Activated CD8-positive, alpha-beta memory T cell treated with anti-CD3 and anti-CD28 coated beads, Interleukin-2, amount 50 U/mL, for 48 hours (primary cell): ENCODE data around the gene SLX9.
"Not testable (repeated sequence)": the region's sequence is repeated elsewhere in the genome, so short reads cannot be mapped to it uniquely, and the experiment has no call there.

Source experiments
- DNase-seq: peaks from one replicate; pipeline ENCODE4 v3.0.0-alpha.2; 2020

SLX9 gene

GRCh38 chr21:44918107-44918470 is 21.7 kb upstream of the SLX9 start:
- no peak for DNase-seq

DNA sequence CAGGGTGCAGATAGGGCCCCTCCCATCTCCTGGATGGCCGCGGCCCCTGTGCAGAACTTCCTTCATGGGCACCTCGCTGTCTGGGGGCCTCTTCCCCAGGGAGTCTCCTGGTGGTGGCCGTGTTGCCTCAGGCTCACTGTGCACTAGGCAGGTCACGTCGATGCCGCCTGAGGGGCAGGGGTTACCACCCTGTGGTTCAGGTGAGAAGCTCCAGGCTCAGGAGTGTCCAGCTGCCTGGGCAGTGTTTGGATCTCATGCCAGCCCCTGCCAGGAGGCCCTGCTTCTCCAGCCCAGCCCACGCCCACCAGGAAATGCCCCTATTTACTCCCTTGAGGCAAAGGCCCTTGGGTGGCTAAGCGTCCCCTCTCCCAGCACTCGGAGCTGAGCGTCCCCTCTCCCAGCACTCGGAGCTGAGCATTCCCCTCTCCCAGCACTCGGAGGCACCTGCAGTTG is 21.2 kb upstream of the SLX9 start:
- DNase-seq = no peak

DNA sequence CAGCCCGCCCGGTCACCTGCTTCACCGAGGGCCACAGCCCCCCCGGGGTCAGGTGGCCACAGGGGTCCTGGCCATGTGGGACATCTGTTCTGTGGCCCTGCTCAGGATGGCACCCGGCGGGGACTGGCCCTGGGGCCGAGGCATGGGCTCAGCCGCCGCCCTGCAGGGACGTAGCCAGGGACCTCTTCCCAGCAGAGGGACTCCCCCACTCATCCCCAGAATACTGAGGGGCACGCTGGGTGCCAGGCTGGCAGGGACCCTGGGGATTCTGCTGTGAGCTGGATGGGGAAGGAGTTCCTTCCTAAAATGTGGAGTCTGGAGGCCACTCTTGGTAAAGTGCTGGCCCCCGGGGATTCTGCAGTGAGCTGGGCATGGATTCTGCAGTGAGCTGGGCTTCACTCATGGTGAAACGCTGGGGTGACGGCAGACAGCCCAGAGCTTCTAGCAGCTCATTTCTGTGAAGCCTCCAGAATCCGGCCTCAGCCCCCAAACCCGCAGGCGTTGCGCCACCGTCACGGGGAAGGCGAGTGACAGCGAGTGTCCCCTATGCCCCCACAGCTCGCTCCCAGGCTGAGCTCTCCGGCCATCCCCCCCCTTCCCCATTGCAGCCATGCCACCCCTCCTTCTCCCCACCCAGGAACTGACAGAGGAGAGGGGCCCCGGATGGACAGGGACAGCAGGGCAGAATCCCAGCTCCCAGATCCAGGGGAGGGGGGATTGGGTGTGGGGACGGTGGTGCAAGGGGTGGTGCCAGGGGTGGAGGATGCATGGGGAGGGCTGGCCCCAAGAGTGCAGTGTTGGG is 20.5 kb upstream of the SLX9 start:
- DNase-seq = peak; percentile 70

- DNase-seq = no peak
These were observed 19.7 kb upstream of the SLX9 start for GRCh38 chr21:44919913-44920693.

GRCh38 chr21:44920694-44921604 is 18.9 kb upstream of the SLX9 start, which contains the start of gene ITGB2:
TSS of gene ITGB2 (minus strand) at chr21:44920899. CDS start at chr21:44910782, 10,117 bp downstream.
- peak; percentile 83 for DNase-seq

DNA sequence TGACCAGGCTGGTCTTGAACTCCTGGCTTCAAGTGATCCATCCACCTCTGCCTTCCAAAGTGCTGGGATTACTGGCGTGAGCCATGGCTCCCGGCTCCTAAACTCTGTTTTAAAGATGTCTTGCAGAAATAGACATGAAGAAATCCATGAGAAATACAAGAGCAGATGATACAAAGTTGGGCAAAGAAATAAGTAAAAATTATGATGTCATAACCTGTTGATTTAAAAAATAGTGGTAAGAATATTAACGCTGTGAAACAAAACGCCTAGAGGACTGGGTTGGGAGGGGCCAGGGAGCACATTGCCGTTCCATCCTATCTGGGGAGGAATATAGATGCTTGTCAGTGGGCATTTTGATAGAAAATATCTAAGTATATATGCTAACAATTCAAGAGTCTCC is 17.9 kb upstream of the SLX9 start:
- no peak for DNase-seq

DNA sequence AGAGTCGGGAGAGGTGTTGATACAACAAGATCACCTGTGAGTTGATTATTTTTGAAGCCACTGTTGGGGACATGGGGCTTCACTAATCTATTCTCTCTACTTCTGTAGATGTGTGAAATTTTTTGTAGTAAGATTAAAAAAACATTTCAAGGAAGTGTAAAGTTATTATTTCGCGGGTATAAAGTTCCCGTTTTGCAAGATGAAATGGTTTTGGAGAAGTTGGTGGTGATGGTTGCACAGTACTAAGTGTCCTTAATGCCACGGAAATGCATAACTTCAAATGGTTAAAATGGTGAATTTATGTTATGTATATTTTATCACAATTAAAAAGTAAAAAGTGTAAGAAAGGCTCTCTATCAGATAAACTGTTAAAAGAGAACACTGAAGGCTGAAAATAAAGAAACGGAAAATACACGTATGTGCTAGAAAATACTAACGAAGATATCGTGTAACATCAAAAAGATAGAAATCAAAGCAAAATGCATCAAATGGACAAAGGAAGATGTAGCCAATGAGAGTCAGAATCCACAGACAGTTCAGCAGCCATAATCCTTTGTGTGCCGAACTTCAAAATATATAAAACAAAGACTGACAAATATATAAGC is 16.2 kb upstream of the SLX9 start:
- no peak for DNase-seq

DNA sequence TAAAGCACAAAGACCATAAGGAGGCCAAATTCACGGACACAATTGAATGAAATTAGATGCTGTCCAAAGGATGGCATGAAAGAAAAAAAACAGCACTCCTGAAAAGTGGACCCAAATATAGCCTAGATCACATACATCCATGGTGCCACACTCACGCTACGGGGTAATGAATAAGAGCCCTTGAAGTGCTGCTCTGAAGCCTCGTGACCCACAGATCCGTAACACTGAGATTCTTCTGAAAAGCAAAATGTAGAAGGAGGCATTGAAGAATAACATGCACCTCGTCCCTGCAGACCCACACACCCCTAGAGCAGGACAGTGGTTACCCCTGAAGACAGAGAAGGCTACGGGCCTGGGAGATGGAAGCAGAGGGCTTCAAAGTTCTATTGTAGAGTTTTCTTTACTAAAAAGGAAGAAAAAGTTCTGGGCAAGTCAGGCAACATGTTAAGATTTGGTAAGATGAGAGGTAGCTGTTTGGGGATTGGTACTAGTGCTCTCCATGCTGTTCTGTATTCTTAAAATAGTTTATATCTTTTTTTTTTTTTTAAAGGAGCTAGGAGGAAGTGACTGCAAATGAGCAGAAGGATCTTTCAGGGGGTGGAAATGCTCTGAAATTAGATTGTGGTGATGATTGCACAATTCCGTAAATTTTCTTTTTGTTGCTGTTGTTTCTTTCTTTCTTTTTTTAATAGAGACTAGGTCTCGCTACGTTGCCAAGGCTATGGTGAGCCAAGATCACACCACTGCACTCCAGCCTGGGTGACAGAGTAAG is 15.0 kb upstream of the SLX9 start:
- DNase-seq = no peak

DNA sequence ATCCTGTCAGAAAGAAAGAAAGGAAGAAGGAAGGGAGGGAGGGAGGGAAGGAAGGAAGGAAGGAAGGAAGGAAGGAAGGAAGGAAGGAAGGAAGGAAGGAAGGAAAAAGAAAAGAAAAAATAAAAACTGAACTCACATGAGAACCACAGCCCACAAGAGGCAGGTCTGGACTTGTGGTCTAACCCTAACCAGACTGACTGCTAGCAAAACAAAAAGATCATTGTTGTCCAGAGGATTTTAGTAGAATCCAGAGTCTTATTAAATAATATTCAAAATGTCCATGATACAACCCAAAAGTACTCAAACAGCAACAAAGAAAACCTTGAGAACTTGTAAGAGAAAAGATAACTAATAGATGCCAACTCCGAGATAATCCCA is 14.5 kb upstream of the SLX9 start:
- no peak for DNase-seq

DNA sequence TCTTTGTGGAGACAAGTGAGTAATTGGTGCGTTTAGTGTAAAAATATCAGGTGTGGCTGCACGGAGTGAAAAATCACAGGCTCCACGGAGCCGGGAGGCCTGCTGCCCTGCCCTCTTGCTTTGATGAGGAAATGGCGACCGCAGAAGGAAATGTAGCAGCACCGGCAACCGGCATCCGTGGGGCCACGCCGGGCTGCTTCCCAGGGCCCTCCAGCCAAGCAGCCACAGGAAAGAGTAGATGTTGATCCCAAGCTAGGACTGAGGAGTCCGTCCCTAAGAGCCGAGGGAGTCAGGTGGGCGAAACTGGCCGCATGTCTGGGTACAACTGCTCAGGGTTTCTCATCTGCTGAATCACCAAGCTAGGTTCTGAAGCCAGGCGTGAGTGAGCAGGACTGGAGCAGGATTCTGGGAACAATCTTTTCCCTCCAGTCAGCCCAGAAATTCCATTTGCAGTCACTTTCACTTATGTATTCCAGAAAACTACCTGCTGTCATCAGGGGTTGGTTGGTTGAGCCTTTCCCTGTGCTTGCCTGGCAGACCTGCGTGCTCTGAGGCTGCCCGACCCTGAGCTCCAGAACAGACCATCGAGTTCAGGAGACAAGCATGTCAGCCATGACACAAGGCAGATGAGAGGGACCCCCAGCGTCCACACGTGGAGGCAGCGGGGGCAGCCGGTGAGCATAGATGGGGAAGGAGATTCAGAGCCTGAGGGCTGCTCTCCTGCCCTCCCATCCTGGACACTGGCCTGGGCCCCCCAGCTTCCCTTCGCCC is 13.3 kb upstream of the SLX9 start:
- peak; percentile 80 for DNase-seq

DNA sequence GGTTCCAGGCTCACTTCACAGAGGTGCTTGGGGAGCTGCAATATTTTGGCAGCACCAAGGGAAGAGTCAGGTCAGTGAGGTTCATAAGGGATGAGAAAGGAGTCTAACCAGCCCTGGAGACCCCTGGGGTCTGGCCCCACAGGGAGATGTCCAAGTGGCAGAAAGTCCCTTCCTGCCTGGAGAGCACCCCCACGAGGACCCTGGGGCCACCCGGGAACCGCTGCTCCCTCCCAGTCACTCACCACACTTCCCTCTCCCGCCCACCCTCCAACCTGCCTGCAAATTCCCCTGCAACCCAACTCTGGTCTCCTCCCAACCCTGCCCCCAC is 12.6 kb upstream of the SLX9 start:
- no peak for DNase-seq

GRCh38 chr21:44927587-44928461 is 12.0 kb upstream of the SLX9 start:
- peak; percentile 88 for DNase-seq

DNA sequence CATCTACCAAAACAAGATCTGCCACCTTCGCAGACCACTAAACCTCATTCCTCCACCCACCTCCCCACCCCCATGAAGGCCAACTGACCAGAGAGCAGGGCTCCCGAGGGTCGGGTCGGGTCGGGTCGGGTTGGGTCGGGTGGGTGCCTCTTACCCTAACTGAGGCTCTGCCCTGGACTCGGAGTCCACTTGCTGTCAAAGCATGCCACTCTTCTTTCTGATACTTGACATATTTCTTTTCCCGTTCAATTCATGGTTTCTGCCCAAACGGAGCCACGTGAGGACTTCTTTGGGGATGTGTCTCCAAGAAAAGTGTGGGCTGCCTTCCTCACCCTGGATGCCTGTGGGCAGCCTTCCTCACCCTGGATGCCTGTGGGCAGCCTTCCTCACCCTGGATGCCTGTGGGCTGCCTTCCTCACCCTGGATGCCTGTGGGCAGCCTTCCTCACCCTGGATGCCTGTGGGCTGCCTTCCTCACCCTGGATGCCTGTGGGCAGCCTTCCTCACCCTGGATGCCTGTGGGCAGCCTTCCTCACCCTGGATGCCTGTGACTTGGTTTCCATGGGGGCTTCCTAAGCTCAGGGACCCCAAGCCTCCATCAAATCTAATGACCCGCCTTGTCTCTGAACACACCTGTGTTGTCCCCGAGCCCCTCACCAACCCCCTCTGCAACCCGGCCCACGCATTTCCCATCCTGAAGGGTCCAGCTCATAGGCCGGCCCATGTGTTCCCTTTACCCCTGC is 11.2 kb upstream of the SLX9 start:
- not testable (repeated sequence) for DNase-seq

GRCh38 chr21:44929242-44929798 is 10.5 kb upstream of the SLX9 start:
- DNase-seq = no peak

GRCh38 chr21:44929799-44930542 is 9.9 kb upstream of the SLX9 start:
- no peak for DNase-seq

DNA sequence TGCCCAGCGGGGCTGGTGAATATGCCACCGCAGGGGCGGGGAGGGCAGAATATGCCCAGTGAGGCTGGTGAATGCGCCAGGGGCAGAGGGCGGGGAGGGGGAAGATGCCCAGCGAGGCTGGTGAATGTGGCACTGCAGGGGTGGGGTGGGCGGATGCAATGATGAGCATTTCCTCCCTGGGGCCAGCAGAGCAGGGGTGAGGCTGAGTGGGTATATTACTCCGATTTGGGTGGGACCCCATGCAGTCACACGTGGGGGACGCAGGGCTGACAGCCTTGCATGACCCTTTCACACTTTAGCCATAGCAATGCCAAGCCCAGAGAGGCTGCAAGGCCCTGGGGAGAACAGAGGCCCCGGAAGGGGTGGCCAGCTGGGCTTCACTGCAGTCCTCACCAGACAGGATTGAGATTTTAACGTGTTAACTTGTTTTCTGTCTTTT is 9.3 kb upstream of the SLX9 start:
- DNase-seq = peak; percentile 75

DNA sequence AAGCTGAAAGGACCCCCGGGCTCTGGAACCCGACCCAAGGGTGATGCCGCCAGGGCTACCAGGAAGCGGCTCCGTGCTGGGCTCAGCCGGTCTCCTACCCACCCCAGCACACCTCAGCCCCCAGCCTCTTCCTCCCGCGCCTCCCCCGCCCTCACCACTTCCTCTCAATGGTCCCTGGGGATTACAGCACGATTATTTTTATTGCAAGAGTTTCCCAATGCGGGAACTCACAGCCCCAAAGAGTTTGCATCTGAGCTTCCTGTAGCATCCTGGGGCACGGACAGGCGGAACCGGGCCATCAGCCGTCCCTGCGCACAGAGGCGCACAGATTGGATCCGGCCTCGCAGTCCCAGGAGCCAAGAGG is 8.7 kb upstream of the SLX9 start:
- no peak for DNase-seq
